HG02981 (cell line): Measurements from ENCODE around the gene IL9.

Source experiments
- ATAC-seq: cut with Tn5 transposase; IDR thresholded peaks from one replicate; pipeline ENCODE4 v1.9.1; 2021; ENCODE audit warnings: mild to moderate bottlenecking, moderate library complexity; ENCODE audit not compliant: unreplicated experiment

Gene IL9

DNA sequence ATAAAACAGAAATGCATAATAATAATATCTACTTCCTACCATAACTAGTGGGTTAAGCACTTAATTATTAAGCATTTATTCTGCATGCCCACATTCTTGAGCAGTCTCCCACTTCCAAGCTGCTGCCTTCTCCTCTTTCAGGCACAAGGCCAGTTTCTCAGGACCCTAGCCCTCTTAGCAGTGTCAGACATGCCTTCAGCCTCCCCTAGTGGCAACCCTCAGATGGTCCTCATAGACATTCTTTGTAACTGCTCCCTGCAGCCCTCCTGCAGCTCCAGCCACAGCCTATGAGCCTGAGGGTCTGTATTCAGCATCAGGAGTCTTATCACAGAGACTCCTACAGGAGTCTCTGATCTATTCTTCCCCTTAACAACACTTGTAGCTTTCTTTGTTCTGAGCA, 3.9 kb downstream of the IL9 start:
- ATAC-seq = no peak

DNA sequence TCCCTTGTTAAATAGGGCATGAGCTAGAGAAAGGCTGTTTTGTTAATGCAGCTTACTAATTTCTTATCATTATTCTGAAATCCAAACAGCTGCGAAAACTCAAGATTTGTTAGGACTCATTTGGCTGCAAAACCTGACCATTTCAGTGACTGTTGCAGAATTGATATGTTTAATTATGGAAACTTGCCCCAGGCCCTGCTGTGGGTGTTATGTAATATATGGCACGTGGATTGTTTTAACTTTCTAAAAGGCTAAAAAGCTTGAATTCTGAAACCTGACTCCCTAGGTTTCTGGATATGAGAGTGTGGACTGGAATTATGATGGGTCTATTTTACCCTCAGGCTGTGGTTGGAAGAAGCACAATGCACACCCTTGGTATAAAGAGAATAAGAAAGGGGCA, 4.4 kb downstream of the IL9 start:
- no peak for ATAC-seq

DNA sequence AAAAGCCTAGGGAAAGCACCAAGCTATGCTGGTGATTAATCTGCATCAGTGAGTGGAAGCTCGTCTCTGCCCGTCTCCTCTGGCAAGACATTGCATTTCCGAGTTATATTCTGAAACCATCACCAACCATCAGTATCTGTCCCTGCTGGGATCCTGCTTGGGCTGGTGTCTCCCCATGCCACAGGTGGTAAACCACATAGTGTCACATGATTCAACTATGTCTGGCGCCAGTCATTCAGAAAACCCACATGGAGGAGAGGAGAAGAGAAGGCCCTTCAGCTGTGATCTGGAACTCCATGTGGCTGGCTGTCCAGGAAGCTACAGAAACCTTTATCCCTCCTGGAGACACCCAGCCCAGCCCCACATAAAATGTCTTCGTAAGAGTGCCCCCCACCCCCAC, 4.8 kb downstream of the IL9 start:
- peak; percentile 42 for ATAC-seq

DNA sequence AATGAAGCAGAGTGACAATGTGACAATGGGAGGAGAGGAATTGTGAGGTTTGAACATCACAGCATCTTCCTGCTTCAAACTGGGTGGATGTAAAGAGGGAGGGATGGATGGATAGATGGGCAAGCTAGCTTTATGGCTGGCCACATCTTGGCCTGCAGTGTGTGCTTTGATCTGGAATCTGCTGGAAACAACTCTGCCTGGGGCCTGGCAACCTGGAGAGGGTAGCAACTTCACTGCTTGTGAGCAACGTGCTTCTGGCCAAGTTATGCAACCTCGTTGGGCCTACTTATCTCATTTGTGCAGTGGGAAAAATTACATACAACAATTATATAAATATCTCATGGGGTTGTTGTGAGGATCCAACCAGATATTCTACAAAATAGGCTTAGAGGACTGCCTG, 5.3 kb downstream of the IL9 start:
- no peak for ATAC-seq

DNA sequence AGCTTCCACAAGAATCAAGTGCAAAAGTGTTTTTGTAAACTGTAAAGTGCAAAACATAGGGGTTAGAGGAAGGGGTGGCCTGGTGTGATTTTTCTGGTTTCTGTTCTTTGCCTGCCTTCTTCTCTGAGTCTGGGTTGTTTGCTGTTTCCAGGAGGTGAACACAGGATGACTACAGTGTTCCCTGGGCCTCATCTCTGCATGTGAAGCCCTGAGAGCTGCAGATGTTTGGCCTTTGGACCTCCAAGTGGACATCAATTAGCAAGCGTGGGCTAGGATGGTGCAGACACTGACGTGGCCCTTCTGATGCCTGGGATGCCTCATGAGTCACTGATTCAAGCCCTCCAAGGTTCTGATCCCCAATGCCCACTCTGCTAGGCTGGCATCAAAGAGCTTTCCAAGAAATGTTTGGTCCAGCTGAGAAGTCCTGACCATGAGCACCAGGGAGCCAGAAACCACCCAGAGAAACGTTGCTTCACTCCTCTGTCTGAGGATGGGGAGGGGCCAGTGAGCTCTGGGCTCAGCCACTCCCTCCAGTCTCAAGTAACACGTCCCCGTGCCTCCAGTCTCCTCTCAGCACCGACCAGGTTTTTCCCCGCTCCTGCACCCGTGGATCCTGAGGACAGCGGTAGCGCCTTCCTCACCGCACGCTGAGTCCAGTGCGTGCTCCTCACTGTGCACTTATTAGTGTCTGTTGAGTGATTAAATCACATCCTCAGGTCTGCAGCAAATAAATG, 7.6 kb downstream of the IL9 start:
- ATAC-seq = no peak

DNA sequence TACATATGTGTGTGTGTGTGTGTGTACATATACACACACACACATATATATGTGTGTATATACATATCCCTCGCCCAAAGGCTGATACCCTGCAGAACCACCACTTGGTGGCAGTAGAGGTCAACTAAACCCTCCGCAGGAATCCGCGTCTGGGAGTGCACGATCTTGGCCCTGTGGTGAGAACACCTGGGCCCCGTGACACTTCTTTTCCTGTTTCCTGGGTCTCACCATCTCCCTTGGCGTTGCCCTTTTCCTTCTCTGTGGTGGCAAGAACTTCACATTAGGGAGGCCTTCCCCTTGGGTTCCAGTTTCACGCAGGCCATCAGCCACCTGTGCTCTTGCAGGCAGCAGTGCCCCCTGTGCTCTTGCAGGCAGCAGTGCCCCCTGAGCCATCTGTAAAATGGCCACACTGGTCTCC, 8.2 kb downstream of the IL9 start:
- peak; percentile 93 for ATAC-seq

DNA sequence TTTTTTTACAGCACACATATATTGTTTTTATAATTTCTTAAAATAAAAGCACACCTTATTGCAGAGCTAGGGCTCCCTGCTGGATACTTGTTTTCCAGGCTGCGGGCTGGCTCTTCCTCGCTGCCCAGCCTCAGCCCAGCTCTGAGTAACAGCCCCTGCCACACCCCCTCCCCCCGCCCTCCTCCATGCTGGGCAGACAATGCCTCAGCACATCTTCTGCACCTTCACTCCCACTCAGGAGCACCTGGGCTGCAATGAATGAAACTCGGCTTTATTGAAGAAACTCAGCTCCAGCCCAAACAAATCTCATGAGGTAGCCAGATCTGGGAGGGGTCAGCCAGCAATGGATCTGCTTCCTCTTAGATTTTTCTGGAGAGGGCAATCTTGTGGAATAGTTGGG, 9.5 kb downstream of the IL9 start:
- no peak for ATAC-seq

DNA sequence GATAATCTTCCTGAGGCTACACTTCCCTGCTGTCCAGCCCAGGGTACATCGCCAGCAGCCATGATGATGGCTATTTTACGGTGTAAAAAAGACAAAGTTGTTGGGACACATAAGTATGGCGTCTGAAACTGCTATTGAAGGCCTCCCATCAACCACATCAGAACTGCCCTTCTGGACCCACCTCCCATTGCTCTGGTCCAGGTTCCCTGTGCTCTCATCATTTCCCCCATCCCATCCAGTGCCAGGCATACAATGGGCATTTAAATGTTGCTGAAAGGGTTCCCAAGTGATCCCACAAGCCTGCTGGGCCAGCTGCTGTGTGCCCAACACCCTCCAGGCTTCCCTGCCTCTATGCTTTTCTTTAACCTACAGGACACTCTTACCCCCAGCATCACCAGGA, 10.6 kb downstream of the IL9 start:
- ATAC-seq = no peak

DNA sequence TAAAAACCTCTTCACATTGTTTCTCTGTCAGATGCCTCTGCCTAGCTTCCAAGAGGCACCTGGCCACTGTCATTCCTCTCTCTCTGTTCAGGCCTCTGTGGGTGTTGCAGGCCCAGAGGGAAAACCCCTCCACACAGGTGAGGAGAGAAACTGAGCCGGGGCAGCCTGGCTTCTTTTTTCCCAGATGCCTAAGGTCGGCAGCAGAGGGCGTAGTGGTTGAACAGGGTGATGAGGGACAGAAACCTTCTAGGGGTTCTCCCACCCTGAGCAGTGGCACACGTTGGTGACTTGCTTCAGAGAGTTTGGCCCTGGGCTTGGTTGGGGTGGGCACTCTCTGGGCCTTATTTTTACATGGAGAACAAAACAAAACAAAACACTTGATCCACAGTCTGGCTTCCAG, 12.2 kb downstream of the IL9 start:
- no peak for ATAC-seq

DNA sequence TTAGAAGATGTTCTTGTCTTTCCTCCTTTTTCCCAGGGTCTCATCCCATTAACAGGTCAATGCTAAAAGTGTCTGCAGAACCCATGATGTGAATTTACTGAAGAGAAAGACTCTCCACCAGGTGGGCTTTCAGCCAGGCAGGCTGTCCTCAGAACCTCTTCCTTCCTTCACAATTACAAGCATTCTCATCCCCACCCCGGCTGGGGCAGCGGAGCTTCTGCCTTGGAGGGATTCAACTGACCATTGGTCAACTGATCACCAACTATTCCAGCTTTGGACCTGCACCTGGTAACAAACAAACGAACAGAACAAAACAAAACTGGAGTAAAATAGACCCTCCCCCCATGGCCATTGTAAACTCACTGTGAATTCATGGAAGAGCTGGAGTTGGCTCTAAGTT, 12.6 kb downstream of the IL9 start:
- no peak for ATAC-seq

DNA sequence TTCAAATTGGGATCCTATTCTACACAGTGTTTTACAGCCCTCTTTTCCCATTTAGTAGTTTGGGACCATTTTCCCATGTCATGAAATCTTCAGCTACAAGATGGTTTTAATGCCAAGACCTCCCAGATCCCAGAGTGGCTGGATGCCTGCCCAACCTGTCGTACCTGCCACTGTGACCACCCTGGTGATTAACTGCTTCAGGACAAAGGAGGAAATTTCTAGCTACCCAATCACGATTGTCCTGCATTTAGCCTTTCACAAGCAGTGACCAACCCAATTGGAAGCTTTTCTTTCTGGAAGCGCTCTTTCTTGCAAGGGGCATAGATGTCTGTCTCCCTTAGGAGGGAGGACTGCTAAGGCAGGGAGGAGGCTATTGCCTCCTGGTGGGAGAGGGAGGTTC, 13.8 kb downstream of the IL9 start:
- no peak for ATAC-seq

DNA sequence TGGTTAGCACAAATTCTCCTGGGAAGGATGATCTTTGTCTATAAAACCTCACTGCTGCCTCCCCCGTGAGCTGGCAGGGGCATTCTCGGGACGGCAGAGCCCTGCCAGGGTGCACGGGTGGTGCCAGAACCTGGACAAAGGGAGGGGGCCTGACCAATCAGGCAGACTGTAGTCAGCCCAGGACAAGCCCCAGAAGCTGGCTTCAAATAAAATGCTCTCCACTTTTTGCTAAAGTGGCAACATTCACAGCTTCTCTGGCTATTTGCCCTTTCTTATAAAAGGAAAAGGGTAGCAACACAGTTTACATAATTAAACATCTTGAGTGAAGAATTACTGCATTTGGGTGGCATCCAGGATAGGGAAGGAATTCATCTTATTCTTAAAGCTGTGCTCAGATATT, 14.4 kb downstream of the IL9 start:
- no peak for ATAC-seq

DNA sequence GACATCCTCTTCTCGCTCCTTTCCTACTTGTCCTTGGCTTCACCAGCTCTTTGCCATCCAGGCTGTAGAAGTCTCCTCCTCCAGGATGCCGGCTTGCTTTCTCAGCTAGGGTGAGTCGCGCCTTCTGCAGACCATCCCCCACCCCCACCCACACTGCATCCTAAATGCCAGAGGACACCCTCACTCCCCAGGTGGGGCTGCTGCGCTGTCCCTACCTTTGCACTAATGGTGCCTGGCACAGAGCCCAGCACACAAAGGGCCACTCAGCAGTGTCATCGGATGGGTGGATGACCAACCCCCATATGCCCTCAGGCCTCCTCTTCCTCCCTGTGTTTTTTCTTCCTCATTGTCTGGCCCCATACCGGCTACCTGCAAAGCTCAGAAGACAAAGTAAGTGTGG, 14.8 kb downstream of the IL9 start:
- ATAC-seq = no peak

DNA sequence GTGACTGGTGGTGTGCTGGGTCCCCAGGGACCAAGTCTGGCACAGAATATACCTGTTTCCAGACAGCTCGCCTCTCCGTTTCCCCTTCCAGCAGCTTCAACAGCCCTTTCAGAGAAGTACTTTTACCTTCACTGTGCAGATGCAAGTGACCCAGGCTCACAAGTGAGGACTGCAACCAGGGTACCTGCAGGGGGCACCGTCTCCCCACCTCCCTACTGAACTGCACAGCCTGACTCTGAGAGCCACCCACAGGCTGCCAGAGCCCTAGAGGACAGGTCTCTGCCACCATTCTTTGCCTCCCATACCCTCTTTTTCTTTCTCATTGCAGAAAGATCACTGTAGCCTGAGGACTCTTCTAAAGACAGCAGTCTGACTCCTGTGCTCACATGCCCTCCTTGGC, 15.4 kb downstream of the IL9 start:
- no peak for ATAC-seq

DNA sequence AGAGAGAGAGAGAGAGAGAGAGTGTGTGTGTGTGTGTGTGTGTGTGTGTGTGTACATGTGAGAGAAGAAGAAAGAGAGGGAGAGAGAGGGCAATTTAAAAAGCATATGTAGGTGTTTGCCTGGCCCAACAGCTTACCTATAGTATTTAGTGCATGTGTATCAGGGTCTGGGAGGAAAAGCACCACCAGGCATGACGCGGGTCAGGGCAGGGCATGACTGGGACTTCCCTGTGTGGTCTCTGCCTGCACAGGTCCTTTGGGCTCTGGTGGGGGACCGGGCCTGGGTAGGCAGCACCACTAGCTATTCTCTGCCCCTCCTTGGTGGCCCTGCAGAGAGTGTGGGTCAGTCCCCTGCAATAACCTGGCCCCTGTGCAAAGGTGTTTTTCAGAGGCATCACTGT, 16.1 kb downstream of the IL9 start:
- no peak for ATAC-seq

DNA sequence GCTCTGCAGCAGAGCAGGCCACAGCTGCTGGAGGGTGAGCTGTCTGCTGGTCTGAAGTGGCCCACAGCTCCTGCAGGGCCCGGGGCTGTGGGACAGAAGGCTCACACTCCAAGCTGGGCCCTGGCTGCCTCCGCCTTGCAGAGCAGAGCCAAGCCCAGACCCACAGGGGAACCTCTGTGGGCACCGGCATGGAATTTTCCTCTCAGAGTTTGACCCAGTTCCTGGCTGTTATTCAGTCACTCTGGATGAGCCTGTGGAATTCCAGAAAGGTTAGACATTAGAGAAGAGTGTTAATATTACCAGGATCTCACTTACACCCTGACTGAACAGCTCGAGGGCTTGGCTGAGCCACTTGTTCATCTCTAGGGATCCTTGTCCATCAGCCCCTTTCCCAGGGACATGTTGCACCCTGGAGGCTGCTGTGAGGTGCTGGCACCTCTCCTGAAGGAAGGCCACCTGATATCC, 17.5 kb downstream of the IL9 start:
- no peak for ATAC-seq

DNA sequence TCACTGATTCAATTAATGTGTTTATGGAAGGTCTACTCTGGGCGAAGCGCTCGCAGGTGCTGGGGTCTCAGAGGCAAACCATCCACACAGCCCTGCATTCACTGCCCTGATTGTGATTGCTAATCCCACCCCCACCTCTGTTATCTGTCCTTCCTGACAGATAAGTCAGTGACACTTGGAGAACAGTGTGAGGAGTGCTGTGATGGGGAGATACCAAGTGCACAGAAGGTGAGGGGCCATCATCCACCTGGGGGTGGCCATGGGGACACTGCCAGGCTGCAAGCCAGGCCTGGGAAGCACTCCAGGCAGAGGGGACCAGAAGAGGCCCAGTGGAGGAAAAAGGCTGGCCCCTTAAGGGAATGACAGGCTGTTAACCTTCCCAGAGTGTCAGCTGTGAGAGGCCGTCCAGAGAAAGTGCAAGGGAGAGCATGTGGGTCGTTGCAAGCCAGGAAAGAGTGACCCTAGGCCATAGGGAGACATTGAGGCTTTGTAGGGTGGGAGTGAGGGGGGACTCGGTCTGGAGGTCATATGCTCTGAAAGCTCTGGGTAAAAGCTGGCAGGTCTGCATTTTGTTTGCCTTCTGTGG, 18.0 kb downstream of the IL9 start:
- ATAC-seq = no peak

DNA sequence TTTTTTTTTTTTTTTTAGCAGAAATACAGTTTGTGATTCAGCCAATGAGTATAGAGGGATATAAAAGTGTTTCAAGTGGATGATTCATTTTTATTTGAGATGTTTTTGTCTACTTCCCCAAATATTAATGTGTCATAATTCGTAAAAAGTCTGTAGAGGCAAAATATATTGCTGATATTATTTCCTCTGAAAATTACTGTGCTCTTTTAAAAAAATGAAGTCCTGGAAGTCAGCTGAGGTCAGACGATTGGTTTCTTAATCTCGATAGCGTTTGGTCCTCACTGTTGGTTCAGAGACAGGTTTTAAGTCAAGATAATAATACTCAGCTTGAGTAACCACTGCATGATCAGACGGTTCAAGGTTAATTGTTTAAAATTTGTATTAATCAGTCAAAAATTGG, 19.5 kb downstream of the IL9 start:
- no peak for ATAC-seq

DNA sequence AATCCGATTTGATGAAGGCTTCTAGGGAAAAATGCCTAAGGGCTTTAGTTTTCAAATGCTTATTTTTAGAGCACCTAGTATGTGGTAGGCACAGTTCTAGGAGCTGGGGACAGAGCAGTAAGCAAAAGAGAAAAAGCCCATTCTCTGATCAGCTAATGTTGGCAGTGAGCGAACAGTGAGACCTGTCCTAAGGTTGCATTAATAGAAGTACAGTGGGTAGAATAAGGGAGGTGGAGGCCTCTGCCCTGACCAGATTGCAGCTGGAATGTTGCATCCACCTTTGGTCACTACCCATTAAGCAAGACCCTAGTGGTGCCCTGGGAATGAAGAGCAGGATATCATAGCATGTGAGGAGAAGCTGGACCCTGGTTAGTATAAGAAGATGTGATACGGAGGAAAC, 20.1 kb downstream of the IL9 start:
- ATAC-seq = no peak

DNA sequence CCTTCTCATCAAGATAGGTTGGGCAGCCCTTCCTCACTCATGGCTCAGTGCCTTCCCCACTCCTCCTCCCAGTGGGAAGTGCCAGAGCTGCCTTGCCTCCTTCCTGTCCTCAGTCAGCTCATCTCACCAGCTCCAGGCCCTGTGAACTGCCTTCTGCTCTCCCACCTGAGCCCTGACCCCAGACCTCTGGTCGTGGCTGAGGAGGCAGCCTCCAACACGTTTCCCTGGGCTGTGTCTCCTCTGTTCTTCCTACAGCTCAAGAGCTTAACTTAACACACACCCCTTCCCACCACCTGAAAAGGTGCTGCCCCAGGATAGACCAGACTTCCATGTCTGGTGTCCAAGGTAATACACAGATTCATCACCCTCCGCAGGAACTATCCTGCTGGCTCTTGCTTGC, 21.2 kb downstream of the IL9 start:
- no peak for ATAC-seq

DNA sequence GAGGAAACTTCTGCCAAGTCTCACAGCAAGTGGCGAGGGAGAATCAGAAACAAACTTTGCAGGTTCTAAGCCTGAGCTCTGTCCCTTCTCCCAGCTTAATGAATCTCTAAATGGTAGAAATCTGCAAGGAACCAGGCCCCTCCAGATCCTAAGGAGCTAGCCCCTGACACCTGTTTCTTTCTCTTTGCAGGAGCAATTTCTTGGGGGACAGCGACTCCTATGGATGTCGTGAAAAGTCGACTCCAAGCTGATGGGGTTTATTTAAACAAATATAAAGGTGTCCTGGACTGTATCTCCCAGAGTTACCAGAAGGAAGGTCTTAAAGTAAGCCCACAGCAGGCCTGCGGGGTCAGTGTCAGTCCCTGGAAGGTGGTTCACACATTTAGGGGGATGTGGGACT, 21.8 kb downstream of the IL9 start:
- no peak for ATAC-seq

DNA sequence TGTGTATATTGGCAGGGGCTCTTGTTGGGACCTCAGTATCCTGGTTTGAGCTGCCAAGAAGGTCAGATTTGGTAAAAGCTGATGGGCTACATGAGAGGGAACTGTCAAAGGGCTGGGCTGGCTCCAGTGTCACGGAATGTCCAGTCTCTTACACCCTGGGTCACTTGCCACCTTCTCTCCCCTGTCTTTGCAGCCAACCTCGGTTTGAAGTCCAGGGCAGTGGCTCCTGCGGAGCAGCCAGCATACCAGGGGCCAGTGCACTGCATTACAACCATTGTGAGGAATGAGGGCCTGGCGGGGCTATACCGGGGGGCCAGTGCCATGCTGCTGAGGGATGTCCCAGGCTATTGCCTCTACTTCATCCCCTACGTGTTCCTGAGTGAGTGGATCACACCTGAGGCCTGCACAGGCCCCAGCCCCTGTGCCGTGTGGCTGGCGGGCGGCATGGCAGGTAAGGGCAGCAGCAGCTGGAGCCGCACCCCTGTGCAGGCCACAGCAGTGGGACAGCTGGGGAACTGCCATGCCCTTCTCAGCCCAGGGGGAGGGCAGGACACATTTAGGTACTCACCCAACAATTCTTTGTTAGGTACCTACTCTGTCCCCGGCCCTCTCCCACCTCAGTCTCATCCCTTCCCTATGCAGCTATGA, 24.2 kb downstream of the IL9 start:
- no peak for ATAC-seq
